Loucy (cell line): Measurements from ENCODE around the gene ATAD3A.

Experiments
- H2AFZ ChIP-seq: fragments of 200-600 bp; sonication (generic); 2 replicates; pipeline ENCODE4 v1.6.0; 2016; ENCODE audit warnings: antibody characterized with exemption, mild to moderate bottlenecking, low read length, moderate library complexity
- H3F3A ChIP-seq: fragments of 200-600 bp; 2 replicates; pipeline ENCODE4 v1.6.0; 2016; ENCODE audit warnings: antibody characterized with exemption, low read depth, mild to moderate bottlenecking
- H3K27me3 ChIP-seq: fragments of 200-600 bp; sonication (generic); 2 replicates; pipeline ENCODE4 v1.6.1; 2014; ENCODE audit warnings: low read length, mild to moderate bottlenecking; ENCODE audit not compliant: insufficient read depth, poor library complexity, severe bottlenecking
- H3K36me3 ChIP-seq: fragments of 200-600 bp; sonication (generic); 2 replicates; pipeline ENCODE4 v1.6.1; 2016; ENCODE audit warnings: low read length; ENCODE audit not compliant: insufficient read depth
- H3K4me1 ChIP-seq: fragments of 200-600 bp; sonication (generic); 2 replicates; pipeline ENCODE4 v1.5.1; 2014; ENCODE audit warnings: low read length, mild to moderate bottlenecking; ENCODE audit not compliant: insufficient read depth, poor library complexity, severe bottlenecking
- H3K4me2 ChIP-seq: fragments of 200-600 bp; sonication (generic); 2 replicates; pipeline ENCODE4 v1.6.0; 2014; ENCODE audit warnings: antibody characterized with exemption, low read length, low read depth, mild to moderate bottlenecking; ENCODE audit not compliant: poor library complexity, severe bottlenecking
- H3K4me3 ChIP-seq: fragments of 200-600 bp; sonication (generic); 2 replicates; pipeline ENCODE4 v1.5.1; 2014; ENCODE audit warnings: low read length, mild to moderate bottlenecking, mixed read lengths; ENCODE audit not compliant: poor library complexity, severe bottlenecking
- H3K79me2 ChIP-seq: fragments of 200-600 bp; sonication (generic); 2 replicates; pipeline ENCODE4 v1.6.1; 2014; ENCODE audit warnings: low read length; ENCODE audit not compliant: insufficient read depth
- H3K9ac ChIP-seq: fragments of 200-600 bp; sonication (generic); 2 replicates; pipeline ENCODE4 v1.6.0; 2014; ENCODE audit warnings: mild to moderate bottlenecking, low read depth, low read length, moderate library complexity; ENCODE audit not compliant: poor library complexity, severe bottlenecking
- H3K9me2 ChIP-seq: fragments of 200-600 bp; sonication (generic); replicated peaks from 2 replicates; pipeline ENCODE4 v1.6.1; 2016; ENCODE audit warnings: low read depth, low read length, mixed read lengths
- H3K9me3 ChIP-seq: fragments of 200-600 bp; sonication (generic); 2 replicates; pipeline ENCODE4 v1.6.1; 2014; ENCODE audit warnings: mild to moderate bottlenecking, antibody characterized with exemption, low read length, low read depth; ENCODE audit not compliant: insufficient read depth
- H4K20me1 ChIP-seq: fragments of 200-600 bp; sonication (generic); 2 replicates; pipeline ENCODE4 v1.6.0; 2014; ENCODE audit warnings: antibody characterized with exemption, low read length, mild to moderate bottlenecking; ENCODE audit not compliant: insufficient read depth, poor library complexity, severe bottlenecking
- CTCF ChIP-seq: fragments of 200-600 bp; sonication (generic); conservative IDR thresholded peaks from 2 replicates; pipeline ENCODE4 v1.5.1; 2014; ENCODE audit warnings: mild to moderate bottlenecking, antibody characterized with exemption, low read length
- EZH2phosphoT487 ChIP-seq: fragments of 200-600 bp; IDR thresholded peaks from 2 replicates; pipeline ENCODE4 v1.6.1; 2018; ENCODE audit warnings: antibody characterized with exemption, mild to moderate bottlenecking, moderate library complexity, borderline replicate concordance

Gene ATAD3A

DNA sequence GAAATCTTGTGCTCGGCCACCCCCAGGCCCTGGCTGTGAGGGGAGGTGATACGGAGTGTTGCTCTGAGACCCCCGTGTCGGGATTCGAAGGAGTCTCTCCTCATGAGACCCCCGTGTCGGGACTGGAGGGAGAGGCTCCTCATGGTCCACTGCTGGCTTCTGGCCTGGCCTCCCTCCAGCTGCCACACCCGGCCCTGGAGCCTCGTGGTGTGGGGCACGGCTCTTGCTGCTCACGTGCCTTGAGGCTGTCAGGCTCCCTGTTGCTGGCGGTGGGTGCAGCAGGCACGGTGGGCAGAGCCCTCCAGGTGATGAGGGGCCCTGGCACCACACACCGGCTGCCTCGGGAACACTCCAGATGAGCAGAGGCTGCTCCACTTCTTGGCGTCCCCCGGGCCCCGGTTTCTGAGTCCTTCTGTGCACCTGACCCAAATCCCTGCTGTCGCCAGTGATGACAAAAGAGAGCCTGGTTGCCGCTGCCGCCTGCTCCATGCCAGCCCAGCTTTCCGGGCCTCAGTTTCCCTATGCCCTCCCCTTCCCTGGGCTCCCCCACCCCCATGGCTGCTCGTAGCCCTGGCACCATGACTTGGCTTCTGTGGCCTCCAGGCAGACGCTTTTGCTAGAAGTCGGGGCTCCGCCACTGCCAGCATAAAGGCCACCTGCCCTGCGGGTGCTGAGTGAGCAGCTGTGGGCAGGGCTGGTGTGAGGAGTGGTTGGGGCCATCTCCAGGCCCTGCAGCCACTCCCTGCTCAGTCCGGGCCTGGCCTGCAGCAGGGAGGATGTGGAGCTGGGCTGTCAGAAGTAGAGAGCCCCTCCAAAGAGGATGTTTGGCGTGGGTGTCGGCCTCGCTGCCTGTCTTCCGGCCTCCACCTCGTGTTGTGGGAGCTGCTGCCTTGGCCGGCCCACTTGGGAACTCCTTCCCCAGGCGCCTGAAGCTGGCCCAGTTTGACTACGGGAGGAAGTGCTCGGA is 16.6 kb downstream of the ATAD3A start:
- no peaks in the 10 kb centered on the region for H3K27me3 ChIP-seq
- H2AFZ ChIP-seq: no peak overlapping the region
- H3K9me3 ChIP-seq: no peaks in the 10 kb centered on the region
- no peaks in the 10 kb centered on the region for H4K20me1 ChIP-seq
- H3K79me2 ChIP-seq: no peaks in the 10 kb centered on the region
- peaks cover 11% of the 10 kb centered on the region; the same call in 1 of the 2 replicates for H3K36me3 ChIP-seq
- H3K4me3 ChIP-seq: no peak overlapping the region
- H3K4me2 ChIP-seq: no peak overlapping the region
- no peak for TF ChIP-seq CTCF
- TF ChIP-seq EZH2phosphoT487: no peak
- H3F3A ChIP-seq: no peaks in the 10 kb centered on the region
- no peak overlapping the region for H3K9ac ChIP-seq
- H3K4me1 ChIP-seq: no peaks in the 10 kb centered on the region
- no peaks in the 10 kb centered on the region for H3K9me2 ChIP-seq

GRCh38 chr1:1529321-1529720 is 17.4 kb downstream of the ATAD3A start:
- Histone ChIP-seq H3K9me2 (no peaks in the 10 kb centered on the region), H3K27me3 (no peaks in the 10 kb centered on the region), H3K4me1 (no peaks in the 10 kb centered on the region), H3F3A (no peaks in the 10 kb centered on the region), H3K36me3 (peaks cover 11% of the 10 kb centered on the region; the same call in 1 of the 2 replicates), H4K20me1 (no peaks in the 10 kb centered on the region), H3K9me3 (no peaks in the 10 kb centered on the region), H3K4me2 (no peak overlapping the region), H3K9ac (no peak overlapping the region), H2AFZ (no peak overlapping the region), H3K79me2 (no peaks in the 10 kb centered on the region), H3K4me3 (no peak overlapping the region)
- TF ChIP-seq EZH2phosphoT487 (no peak), CTCF (no peak)

DNA sequence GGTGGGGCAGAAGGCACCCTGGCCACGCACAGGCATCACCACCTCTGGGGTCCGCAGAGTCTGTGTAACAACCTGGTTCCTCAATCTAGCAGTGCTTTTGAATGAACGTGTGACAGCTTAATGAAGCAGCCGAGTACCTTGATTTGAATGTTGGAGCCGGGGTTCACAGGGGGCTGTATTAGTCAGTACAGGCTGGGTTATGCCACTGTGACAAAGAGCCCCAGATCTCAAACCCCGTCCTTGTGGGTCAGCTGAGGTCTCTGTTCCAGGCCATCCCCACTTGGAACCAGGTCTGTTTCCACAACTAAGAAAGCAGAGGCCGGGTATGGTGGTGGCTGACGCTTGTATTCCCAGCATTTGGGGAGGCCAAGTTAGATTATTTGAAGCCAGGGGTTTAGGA is 18.0 kb downstream of the ATAD3A start:
- no peaks in the 10 kb centered on the region for H3K9me3 ChIP-seq
- no peaks in the 10 kb centered on the region for H3K4me1 ChIP-seq
- H3F3A ChIP-seq: no peaks in the 10 kb centered on the region
- no peaks in the 10 kb centered on the region for H3K79me2 ChIP-seq
- no peak overlapping the region for H3K4me2 ChIP-seq
- no peaks in the 10 kb centered on the region for H3K27me3 ChIP-seq
- TF ChIP-seq CTCF: no peak
- TF ChIP-seq EZH2phosphoT487: no peak
- H3K9ac ChIP-seq: no peak overlapping the region
- H3K9me2 ChIP-seq: no peaks in the 10 kb centered on the region
- no peaks in the 10 kb centered on the region for H4K20me1 ChIP-seq
- peaks cover 11% of the 10 kb centered on the region; the same call in 1 of the 2 replicates for H3K36me3 ChIP-seq
- H2AFZ ChIP-seq: no peak overlapping the region
- H3K4me3 ChIP-seq: no peak overlapping the region
